Left hindlimb (tissue), 1 donor: ENCODE data around the gene VPS8.

Experiments
- DNase-seq: peaks from one replicate; pipeline ENCODE4 v3.0.0-alpha.2; 2018

The VPS8 gene

GRCh38 chr3:184811999-184812661 lies at the start of gene VPS8:
TSS of gene VPS8 (plus strand) at chr3:184812166. CDS start at chr3:184824633, 12,467 bp downstream.
- DNase-seq, result peak; percentile 97

- peak; percentile 13 for DNase-seq
Measured at GRCh38 chr3:184764191-184764590, 47.8 kb upstream of the VPS8 start.

- no peak for DNase-seq
Measured at GRCh38 chr3:184765047-184765729, 46.8 kb upstream of the VPS8 start.

- DNase-seq, result peak; percentile 18
Measured at GRCh38 chr3:184765730-184766074, 46.3 kb upstream of the VPS8 start.

- DNase-seq, result peak; percentile 12
Measured at GRCh38 chr3:184766555-184767261, 45.3 kb upstream of the VPS8 start.

- DNase-seq, result peak; percentile 8
Measured at GRCh38 chr3:184767377-184767776, 44.6 kb upstream of the VPS8 start.

GRCh38 chr3:184769382-184770170 lies 42.4 kb upstream of the VPS8 start:
- DNase-seq, result peak; percentile 10

GRCh38 chr3:184770541-184770940 lies 41.4 kb upstream of the VPS8 start:
- no peak for DNase-seq

- peak; percentile 41 for DNase-seq
Measured at GRCh38 chr3:184771301-184772127, 40.5 kb upstream of the VPS8 start.

- no peak for DNase-seq
Measured at GRCh38 chr3:184772667-184773272, 39.2 kb upstream of the VPS8 start.

- peak; percentile 63 for DNase-seq
Measured at GRCh38 chr3:184773283-184774186, 38.4 kb upstream of the VPS8 start.

GRCh38 chr3:184776916-184777315 lies 35.0 kb upstream of the VPS8 start:
- DNase-seq, result peak; percentile 26

- DNase-seq, result peak; percentile 91
Measured at GRCh38 chr3:184777566-184778356, 34.2 kb upstream of the VPS8 start.

- peak; percentile 31 for DNase-seq
Measured at GRCh38 chr3:184778426-184779332, 33.3 kb upstream of the VPS8 start.

- peak; percentile 16 for DNase-seq
Measured at GRCh38 chr3:184780981-184781515, 30.9 kb upstream of the VPS8 start.

GRCh38 chr3:184781801-184782200 lies 30.2 kb upstream of the VPS8 start:
- DNase-seq, result no peak

GRCh38 chr3:184783319-184783718 lies 28.6 kb upstream of the VPS8 start:
- peak; percentile 31 for DNase-seq
